OCI-LY1 (cell line): ENCODE measurements around the gene CLEC12A.

Experiments
- H2AFZ ChIP-seq: fragments of 200-600 bp; sonication (generic), shearing (Covaris generic); 2 replicates; pipeline ENCODE4 v1.6.0; 2014; ENCODE audit warnings: antibody characterized with exemption, mild to moderate bottlenecking, low read length
- H3F3A ChIP-seq: fragments of 200-600 bp; sonication (generic), shearing (Covaris generic); 2 replicates; pipeline ENCODE4 v1.6.0; 2014; ENCODE audit warnings: mild to moderate bottlenecking, antibody characterized with exemption, low read length, moderate library complexity; ENCODE audit not compliant: insufficient read depth
- H3K27ac ChIP-seq: fragments of 200-600 bp; sonication (generic); 2 replicates; pipeline ENCODE4 v1.5.1; 2014; ENCODE audit warnings: low read length, mixed run types, mild to moderate bottlenecking, low read depth; ENCODE audit not compliant: poor library complexity, severe bottlenecking
- H3K27me3 ChIP-seq: fragments of 200-600 bp; sonication (generic); 2 replicates; pipeline ENCODE4 v1.6.0; 2014; ENCODE audit warnings: antibody characterized with exemption, mild to moderate bottlenecking, low read length, moderate library complexity; ENCODE audit not compliant: insufficient read depth
- H3K36me3 ChIP-seq: fragments of 200-600 bp; sonication (generic); 2 replicates; pipeline ENCODE4 v1.6.1; 2014; ENCODE audit warnings: mild to moderate bottlenecking, antibody characterized with exemption, low read length, moderate library complexity, mixed read lengths; ENCODE audit not compliant: insufficient read depth
- H3K4me1 ChIP-seq: fragments of 200-600 bp; sonication (generic); 2 replicates; pipeline ENCODE4 v1.5.1; 2014; ENCODE audit warnings: mild to moderate bottlenecking, low read length, moderate library complexity; ENCODE audit not compliant: insufficient read depth, severe bottlenecking
- H3K4me2 ChIP-seq: fragments of 200-600 bp; sonication (generic), shearing (Covaris generic); 2 replicates; pipeline ENCODE4 v1.6.1; 2014; ENCODE audit warnings: low read length
- H3K4me3 ChIP-seq: fragments of 200-600 bp; sonication (generic); 2 replicates; pipeline ENCODE4 v1.5.1; 2014; ENCODE audit warnings: low read length, low read depth, mild to moderate bottlenecking, mixed read lengths; ENCODE audit not compliant: poor library complexity, severe bottlenecking
- H3K79me2 ChIP-seq: fragments of 200-600 bp; shearing (Covaris generic); 2 replicates; pipeline ENCODE4 v1.6.1; 2016; ENCODE audit warnings: mixed run types, low read length, mixed read lengths; ENCODE audit not compliant: insufficient read depth
- H3K9ac ChIP-seq: fragments of 200-600 bp; sonication (generic), shearing (Covaris generic); 2 replicates; pipeline ENCODE4 v1.6.1; 2014; ENCODE audit warnings: mild to moderate bottlenecking, low read length, mixed read lengths
- H3K9me2 ChIP-seq: fragments of 200-600 bp; sonication (generic), shearing (Covaris generic); 2 replicates; pipeline ENCODE4 v1.6.1; 2014; ENCODE audit warnings: low read depth, mild to moderate bottlenecking, low read length, mixed read lengths
- H3K9me3 ChIP-seq: fragments of 200-600 bp; shearing (Covaris generic); 2 replicates; pipeline ENCODE4 v1.6.1; 2014; ENCODE audit warnings: low read length, mixed read lengths
- H4K20me1 ChIP-seq: fragments of 200-600 bp; sonication (generic), shearing (Covaris generic); 2 replicates; pipeline ENCODE4 v1.6.0; 2016; ENCODE audit warnings: mild to moderate bottlenecking, low read length; ENCODE audit not compliant: insufficient read depth
- EZH2 ChIP-seq: fragments of 200-600 bp; sonication (generic), shearing (Covaris generic); IDR thresholded peaks from 2 replicates; pipeline ENCODE4 v1.8.0; 2017; ENCODE audit warnings: borderline replicate concordance, mixed run types, mild to moderate bottlenecking, antibody characterized with exemption, low read length, moderate library complexity, mixed read lengths
- TF ChIP-seq, protein P1 (sequence below): fragments of 200-600 bp; sonication (generic), shearing (Covaris generic); IDR thresholded peaks from 2 replicates; pipeline ENCODE4 v1.5.1; 2017; ENCODE audit warnings: mild to moderate bottlenecking, antibody characterized with exemption, low read length, moderate library complexity, mixed read lengths

CLEC12A gene

DNA sequence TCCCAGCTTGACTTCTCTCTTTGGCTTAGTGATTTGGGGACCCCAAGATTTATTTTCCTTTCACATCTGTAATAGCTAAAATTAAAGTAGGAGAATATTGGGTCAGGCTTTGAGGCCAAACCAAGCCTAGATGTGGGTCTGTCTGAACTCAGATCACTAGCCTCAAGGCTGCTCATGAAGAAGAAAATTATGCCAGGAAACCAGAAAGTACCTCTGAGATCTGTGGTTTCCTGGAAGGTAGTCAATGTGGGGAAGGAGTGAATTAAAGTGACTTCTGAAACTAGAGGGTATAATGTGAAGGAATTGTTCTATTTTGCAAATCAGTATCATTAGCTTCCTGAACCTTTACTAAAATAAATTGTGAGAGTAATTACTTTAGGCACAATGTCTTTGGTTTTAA is 13.4 kb upstream of the CLEC12A start:
- no peaks in the 10 kb centered on the region for H3K4me1 ChIP-seq
- no peak overlapping the region for H3K9ac ChIP-seq
- H4K20me1 ChIP-seq, result no peaks in the 10 kb centered on the region
- no peaks in the 10 kb centered on the region for H3K36me3 ChIP-seq
- no peaks in the 10 kb centered on the region for H3F3A ChIP-seq
- H3K27ac ChIP-seq, result no peak overlapping the region
- H3K4me2 ChIP-seq, result no peak overlapping the region
- no peak overlapping the region for H3K4me3 ChIP-seq
- no peaks in the 10 kb centered on the region for H3K9me2 ChIP-seq
- no peaks in the 10 kb centered on the region for H3K27me3 ChIP-seq
- TF ChIP-seq, protein P1, sequence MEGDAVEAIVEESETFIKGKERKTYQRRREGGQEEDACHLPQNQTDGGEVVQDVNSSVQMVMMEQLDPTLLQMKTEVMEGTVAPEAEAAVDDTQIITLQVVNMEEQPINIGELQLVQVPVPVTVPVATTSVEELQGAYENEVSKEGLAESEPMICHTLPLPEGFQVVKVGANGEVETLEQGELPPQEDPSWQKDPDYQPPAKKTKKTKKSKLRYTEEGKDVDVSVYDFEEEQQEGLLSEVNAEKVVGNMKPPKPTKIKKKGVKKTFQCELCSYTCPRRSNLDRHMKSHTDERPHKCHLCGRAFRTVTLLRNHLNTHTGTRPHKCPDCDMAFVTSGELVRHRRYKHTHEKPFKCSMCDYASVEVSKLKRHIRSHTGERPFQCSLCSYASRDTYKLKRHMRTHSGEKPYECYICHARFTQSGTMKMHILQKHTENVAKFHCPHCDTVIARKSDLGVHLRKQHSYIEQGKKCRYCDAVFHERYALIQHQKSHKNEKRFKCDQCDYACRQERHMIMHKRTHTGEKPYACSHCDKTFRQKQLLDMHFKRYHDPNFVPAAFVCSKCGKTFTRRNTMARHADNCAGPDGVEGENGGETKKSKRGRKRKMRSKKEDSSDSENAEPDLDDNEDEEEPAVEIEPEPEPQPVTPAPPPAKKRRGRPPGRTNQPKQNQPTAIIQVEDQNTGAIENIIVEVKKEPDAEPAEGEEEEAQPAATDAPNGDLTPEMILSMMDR, result no peak
- no peak for TF ChIP-seq EZH2
- H3K9me3 ChIP-seq, result no peaks in the 10 kb centered on the region
- no peak overlapping the region for H2AFZ ChIP-seq
- no peaks in the 10 kb centered on the region for H3K79me2 ChIP-seq

DNA sequence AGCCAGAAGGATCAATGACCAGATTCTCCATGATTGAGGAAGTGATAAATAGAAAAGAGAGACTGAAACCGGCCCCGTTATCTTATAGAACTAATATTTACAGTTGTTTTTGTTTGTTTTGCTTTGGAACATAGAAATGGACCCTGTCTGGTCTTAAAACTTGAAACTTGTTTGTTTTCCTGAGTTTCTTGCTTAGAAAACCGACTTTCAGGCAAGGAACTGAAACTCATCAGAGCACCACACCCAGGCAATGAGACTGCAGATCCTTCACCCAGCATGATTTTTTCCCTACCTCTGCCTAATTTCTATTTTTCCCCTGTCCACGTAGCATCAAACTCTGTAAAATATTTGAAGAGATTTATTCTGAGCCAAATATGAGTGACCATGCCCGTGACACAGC is 10.6 kb upstream of the CLEC12A start:
- H2AFZ ChIP-seq, result no peak overlapping the region
- no peak for TF ChIP-seq EZH2
- TF ChIP-seq, protein P1, result no peak
- no peaks in the 10 kb centered on the region for H3K9me3 ChIP-seq
- H3K9me2 ChIP-seq, result no peaks in the 10 kb centered on the region
- H3K9ac ChIP-seq, result no peak overlapping the region
- H3K27me3 ChIP-seq, result no peaks in the 10 kb centered on the region
- no peaks in the 10 kb centered on the region for H3K36me3 ChIP-seq
- no peaks in the 10 kb centered on the region for H4K20me1 ChIP-seq
- no peak overlapping the region for H3K27ac ChIP-seq
- no peak overlapping the region for H3K4me2 ChIP-seq
- H3K4me3 ChIP-seq, result no peak overlapping the region
- no peaks in the 10 kb centered on the region for H3F3A ChIP-seq
- H3K4me1 ChIP-seq, result no peaks in the 10 kb centered on the region
- no peaks in the 10 kb centered on the region for H3K79me2 ChIP-seq

DNA sequence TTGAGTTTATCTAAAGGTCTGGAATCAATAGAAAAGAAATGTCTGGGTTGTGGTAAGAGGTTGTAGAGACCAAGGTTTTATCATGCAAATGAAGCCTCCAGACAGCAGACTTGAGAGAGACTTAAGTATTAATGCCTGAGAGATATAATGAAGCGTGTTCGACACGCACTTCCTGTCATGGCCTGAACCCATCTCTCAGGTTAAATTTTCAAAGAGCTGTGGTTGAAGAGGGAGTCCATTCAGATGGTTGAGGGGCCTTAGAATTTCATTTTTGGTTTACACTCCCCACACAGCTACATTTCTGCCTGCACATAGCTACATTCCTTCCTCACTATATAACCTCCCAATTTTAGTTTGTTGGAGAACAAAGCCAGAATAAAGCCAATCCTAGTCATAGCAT is 10.1 kb upstream of the CLEC12A start:
- Histone ChIP-seq H3K9me3 (no peaks in the 10 kb centered on the region), H3K4me2 (no peak overlapping the region)

More for the DNA sequence above, 10.1 kb upstream of the CLEC12A start:
- Histone ChIP-seq H3K9ac (no peak overlapping the region), H4K20me1 (no peaks in the 10 kb centered on the region), H3F3A (no peaks in the 10 kb centered on the region), H3K4me3 (no peak overlapping the region), H3K27ac (no peak overlapping the region), H2AFZ (no peak overlapping the region), H3K27me3 (no peaks in the 10 kb centered on the region), H3K79me2 (no peaks in the 10 kb centered on the region), H3K9me2 (no peaks in the 10 kb centered on the region), H3K4me1 (no peaks in the 10 kb centered on the region), H3K36me3 (no peaks in the 10 kb centered on the region)
- TF ChIP-seq, protein P1, result no peak
- no peak for TF ChIP-seq EZH2
